GM12891 (cell line): Measurements from ENCODE around the gene ACOD1.

Source experiments
- DNase-seq: peaks from one replicate; pipeline ENCODE4 v3.0.0; 2011; ENCODE audit warnings: low spot score; ENCODE audit not compliant: insufficient read length
- FAIRE-seq: peaks from 2 replicates; lab custom pipeline; 2011; peaks lifted over from hg19 to GRCh38; lab: Jason Lieb, UNC
- PAX5 ChIP-seq: IDR thresholded peaks from 2 replicates; pipeline ENCODE4 v1.6.1; 2011; ENCODE audit warnings: low read length, moderate library complexity, mild to moderate bottlenecking; ENCODE audit not compliant: insufficient read depth, severe bottlenecking
- POLR2A ChIP-seq: IDR thresholded peaks from 2 replicates; pipeline ENCODE4 v1.6.1; 2011; ENCODE audit warnings: low read depth, low read length, control low read depth
- POLR2AphosphoS5 ChIP-seq: IDR thresholded peaks from 2 replicates; pipeline ENCODE4 v1.6.1; 2011; ENCODE audit warnings: low read depth, low read length, control low read depth
- POU2F2 ChIP-seq: IDR thresholded peaks from 2 replicates; pipeline ENCODE4 v1.6.1; 2011; ENCODE audit warnings: low read depth, mild to moderate bottlenecking, control low read depth, low read length, moderate library complexity
- SPI1 ChIP-seq: IDR thresholded peaks from 2 replicates; pipeline ENCODE4 v1.6.1; 2011; ENCODE audit warnings: low read depth, low read length, control low read depth
- TAF1 ChIP-seq: IDR thresholded peaks from 2 replicates; pipeline ENCODE4 v1.6.1; 2011; ENCODE audit warnings: low read depth, low read length, control low read depth

The ACOD1 gene

DNA sequence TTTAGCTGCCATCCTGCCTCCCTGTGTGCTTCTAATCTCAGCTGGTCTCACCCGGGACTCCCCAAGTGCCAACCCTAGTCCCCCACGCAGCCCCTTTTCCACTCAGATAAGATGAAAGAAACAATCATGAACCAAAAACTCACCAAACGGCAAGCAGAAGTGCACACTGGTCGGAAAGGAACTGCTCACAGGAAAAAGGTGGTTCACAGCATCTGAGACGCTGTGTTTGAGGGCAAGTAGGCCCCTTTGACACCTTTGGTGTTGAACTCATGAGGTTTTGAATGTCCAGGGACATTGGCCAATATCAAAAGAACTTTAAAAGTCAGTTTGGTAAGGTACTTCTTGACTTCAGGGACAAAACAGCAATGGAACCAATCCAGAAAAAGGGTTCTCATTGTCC lies 20.4 kb upstream of the ACOD1 start:
- DNase-seq (no peak), FAIRE-seq (no peak)
- no peak for TF ChIP-seq TAF1
- TF ChIP-seq POU2F2 = no peak
- no peak for TF ChIP-seq POLR2AphosphoS5
- no peak for TF ChIP-seq SPI1

DNA sequence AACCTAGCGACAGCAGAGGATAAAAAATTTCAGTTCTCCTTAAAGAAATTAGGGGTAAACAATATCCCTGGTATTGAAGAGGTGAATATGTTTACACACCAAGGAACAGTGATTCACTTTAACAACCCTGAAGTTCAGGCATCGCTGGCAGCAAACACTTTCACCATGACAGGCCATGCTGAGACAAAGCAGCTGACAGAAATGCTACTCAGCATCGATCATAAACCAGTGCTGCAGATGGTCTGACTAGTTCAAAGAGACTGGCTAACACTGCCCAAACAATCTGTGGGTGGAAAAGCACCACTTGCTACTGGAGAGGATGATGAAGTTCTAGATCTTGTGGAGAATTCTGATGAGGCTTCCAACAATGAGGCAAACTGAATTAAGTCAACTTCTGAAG lies 19.9 kb upstream of the ACOD1 start:
- no peak for FAIRE-seq
- no peak for TF ChIP-seq TAF1
- no peak for TF ChIP-seq POLR2A
- TF ChIP-seq PAX5 = no peak
- TF ChIP-seq POU2F2 = no peak
- TF ChIP-seq SPI1 = no peak
- TF ChIP-seq POLR2AphosphoS5 = no peak
- no peak for DNase-seq

DNA sequence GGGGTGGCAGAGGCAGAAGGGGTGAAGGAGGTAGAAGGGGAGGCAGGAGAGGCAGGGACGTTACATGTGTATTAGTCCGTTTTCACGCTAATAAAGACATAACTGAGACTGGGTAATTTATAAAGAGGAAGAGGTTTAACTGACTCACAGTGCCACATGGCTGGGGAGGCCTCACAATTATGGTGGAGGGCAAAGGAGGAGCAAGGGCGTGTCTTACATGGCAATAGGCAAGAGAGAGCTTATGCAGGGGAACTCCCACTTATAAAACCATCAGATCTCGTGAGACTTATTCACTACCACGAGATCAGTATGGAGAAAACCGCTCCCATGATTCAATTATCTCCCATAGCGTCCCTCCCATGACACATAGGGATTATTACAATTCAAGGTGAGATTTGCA lies 19.0 kb upstream of the ACOD1 start:
- TF ChIP-seq POLR2AphosphoS5 = no peak
- no peak for TF ChIP-seq POU2F2
- no peak for TF ChIP-seq POLR2A
- TF ChIP-seq TAF1 = no peak
- TF ChIP-seq SPI1 = no peak
- TF ChIP-seq PAX5 = no peak
- DNase-seq = no peak
- no peak for FAIRE-seq

DNA sequence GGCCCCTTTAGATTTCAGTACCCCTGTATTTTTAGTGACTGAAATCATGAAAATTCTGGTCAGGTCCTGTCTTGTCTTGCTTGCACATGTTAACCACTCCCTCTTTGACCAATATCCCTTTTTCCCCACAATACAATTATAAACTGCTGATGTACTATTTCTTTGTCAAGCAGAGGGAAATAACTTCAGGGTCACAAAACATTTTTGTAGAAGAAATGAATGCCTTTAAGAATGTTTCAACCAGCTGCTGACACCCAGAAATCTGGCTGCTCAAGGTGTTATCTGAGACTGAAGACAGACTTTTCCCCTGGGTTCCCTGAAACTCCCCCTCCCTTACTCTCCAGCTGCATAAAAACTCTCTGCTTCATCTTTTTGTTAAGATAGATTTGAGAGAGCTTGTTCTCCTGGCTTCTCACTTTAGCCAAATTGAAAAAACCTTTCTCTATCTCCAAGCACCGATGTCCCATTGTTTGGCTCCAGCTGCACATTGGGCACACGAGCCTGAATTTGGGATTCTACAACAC lies 18.4 kb upstream of the ACOD1 start:
- DNase-seq (no peak), FAIRE-seq (no peak)
- TF ChIP-seq POLR2A = no peak
- no peak for TF ChIP-seq SPI1
- no peak for TF ChIP-seq TAF1
- no peak for TF ChIP-seq POLR2AphosphoS5
- TF ChIP-seq PAX5 = no peak
- TF ChIP-seq POU2F2 = no peak

DNA sequence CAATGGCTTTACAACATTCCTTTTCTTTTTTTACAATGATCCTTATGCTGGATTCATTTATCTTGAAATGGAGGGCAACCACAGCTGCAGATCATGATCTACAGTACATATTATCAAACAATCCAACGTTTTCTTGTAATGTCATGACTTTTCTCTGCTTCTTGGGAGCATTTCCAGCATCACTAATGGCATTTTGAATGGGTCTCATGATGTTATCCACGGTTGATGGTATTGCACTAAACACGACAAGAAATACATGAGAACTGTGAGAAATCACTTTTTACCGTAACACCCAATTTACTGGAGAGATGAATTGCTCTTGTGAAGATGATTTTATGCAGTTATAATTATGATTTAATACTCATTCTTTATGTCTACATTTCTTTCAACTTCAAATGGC lies 16.2 kb upstream of the ACOD1 start:
- FAIRE-seq (no peak), DNase-seq (no peak)
- no peak for TF ChIP-seq POLR2A
- TF ChIP-seq POU2F2 = no peak
- no peak for TF ChIP-seq TAF1
- no peak for TF ChIP-seq POLR2AphosphoS5
- no peak for TF ChIP-seq PAX5
- no peak for TF ChIP-seq SPI1

DNA sequence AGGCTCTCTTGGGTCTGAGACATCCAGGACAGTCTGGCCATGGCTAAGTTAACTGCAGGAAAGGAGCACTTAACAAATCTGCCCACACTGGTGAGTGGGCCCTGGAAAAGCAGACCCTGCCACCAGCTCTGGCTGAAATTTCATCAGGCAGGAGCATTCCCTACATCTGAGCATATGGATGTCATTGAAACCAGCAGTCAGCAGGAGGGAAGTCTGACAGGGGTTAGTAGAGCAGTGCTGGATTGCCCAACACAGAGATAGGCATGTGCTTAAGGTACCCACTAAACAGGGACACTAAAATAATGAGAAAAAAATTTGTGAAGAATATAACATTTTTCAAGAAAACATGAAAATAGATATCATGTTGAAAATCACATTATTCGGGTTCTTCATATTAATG lies 13.6 kb upstream of the ACOD1 start:
- DNase-seq (no peak), FAIRE-seq (no peak)
- TF ChIP-seq POU2F2 = no peak
- TF ChIP-seq POLR2AphosphoS5 = no peak
- TF ChIP-seq POLR2A = no peak
- no peak for TF ChIP-seq TAF1

DNA sequence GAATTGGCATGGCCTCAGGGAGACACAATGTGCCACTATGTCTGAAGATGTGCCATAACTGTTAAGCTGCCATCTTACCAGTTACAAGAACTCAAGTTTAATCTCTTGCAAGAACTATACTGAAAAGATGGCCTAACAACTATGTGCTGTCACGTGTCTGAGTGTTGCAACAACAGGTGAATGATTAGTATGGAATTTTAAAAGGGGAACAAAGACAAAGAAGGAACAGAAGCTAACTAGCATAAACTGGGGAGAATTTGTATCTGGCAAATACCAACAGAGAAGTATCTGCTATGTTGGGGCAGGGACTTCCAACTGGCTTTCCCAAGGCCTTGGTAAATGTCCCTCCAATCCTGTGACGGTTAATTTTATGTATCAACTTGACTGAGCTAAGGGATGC lies 11.5 kb upstream of the ACOD1 start:
- no peak for FAIRE-seq
- DNase-seq = no peak
- TF ChIP-seq POLR2AphosphoS5 (no peak), SPI1 (no peak), POU2F2 (no peak), POLR2A (no peak), TAF1 (no peak), PAX5 (no peak)

DNA sequence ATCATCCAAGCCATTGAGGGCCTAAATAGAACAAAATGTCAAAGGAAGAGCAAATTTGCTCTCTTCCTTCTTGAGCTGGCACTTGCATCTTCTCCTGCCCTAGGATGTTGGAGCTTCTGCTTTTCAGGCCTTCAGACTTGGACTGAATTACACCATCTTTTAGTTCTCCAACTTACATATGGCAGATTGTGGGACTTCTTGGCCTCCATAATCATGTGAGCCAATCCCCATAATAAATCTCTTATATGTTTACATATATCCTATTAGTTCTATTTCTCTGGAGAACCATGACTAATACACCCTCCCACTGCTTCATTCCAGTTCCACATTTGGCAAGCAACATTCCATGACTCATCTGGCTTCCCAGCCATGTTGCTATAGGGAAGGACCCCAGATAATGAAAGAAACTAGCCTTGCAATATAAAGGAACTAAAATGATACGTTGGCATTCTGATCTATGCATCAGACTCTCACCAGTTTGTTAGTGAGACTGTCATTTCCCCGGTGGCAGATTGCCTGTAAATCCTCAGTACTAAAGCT lies 11.0 kb upstream of the ACOD1 start:
- FAIRE-seq = no peak

DNA sequence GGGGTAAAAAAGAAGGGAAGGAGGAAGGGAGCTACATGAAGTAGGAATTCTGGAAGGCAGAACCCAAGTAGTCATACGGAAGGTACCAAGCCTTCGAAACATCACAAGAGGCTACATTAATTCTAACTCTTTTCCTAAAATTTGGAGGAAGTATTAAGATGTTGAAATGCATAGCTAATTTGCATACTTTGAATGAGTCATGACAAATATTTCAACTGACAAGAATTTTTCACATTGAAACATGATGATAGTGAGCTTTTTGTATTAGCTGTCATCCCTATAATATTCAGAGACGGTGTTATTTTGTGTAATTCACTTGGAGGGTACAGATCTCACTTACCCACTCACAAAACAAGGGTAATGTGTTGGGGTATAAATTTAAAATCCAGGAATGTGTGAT lies 9.1 kb upstream of the ACOD1 start:
- no peak for DNase-seq
- no peak for FAIRE-seq
- no peak for TF ChIP-seq PAX5
- TF ChIP-seq POLR2AphosphoS5 = no peak
- TF ChIP-seq POU2F2 = no peak
- TF ChIP-seq POLR2A = no peak
- no peak for TF ChIP-seq SPI1
- TF ChIP-seq TAF1 = no peak

More for the DNA sequence above, 11.0 kb upstream of the ACOD1 start:
- no peak for DNase-seq
- TF ChIP-seq POLR2A = no peak
- TF ChIP-seq POLR2AphosphoS5 = no peak
- no peak for TF ChIP-seq SPI1
- no peak for TF ChIP-seq POU2F2
- TF ChIP-seq TAF1 = no peak
- TF ChIP-seq PAX5 = no peak

DNA sequence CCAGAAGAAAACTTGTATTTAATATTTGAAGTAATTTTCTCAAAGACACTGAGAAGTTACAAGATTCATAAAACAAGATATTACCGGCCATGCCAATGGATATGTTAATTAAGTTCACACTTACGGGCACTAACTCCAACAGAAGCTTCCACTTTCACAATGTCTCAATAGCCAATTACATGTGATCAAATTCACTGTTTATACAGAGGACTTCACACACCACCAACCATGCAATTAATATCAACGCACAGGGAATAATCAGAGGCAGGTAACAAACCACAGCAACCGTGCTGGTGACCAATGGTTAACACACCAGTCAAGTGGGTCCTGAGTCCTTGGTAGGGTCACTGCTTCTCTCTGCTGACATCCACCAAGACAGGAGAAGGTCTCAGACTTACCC lies 5.9 kb upstream of the ACOD1 start:
- no peak for TF ChIP-seq POLR2A
- TF ChIP-seq PAX5 = no peak
- TF ChIP-seq POLR2AphosphoS5 = no peak
- no peak for TF ChIP-seq SPI1
- no peak for TF ChIP-seq TAF1
- TF ChIP-seq POU2F2 = no peak

More for the DNA sequence above, 5.9 kb upstream of the ACOD1 start:
- no peak for DNase-seq
- no peak for FAIRE-seq
